ENCODE results near the gene KCNAB1. TPM values are rescaled to one million over a fixed set of nuclear protein-coding genes. Genes with fewer than 3 reads are reported as not detected.
"Not testable (repeated sequence)": the region's sequence is repeated elsewhere in the genome, so short reads cannot be mapped to it uniquely, and the experiment has no call there.

KCNAB1 gene
- total RNA-seq, 2 experiments from 2014 or later: not detected

DNA sequence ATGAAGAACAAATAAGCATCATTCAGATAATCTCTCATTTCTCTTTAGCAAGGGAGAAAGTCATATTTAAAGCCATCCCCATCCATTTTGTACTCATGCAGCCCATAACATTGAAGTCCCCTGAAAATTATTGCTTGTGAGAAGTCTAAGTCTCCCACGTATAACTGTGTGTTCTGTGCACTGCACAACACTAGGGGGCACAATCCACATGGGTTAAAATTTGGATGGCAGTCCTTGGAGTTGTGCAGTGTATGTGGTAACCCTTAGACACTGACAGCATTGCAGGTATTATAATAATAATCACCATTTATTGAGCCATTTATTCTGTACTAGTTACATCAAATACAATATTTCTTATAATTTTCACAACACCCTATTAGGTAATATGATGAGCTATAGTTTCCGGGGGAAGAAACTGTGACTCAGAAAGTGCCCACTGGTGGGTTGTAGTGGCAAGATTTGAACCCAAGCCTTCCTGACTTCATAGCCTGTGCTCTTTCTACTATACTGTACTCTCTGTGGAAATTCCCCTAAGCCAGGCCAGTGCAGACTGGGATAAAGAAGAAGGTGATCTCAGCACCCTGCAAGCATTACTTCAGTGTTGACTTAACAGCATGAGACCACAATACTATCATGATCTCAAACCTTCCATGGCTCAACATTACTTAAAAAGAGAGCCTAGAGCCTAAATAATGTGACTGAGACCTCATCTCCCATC lies 15.7 kb downstream of the KCNAB1 start:
- ChIA-PET POLR2A (no interaction called here), CTCF (interaction anchor here (1.4 kb wide), 1 partner anchor 10 kb away, joined by 3 read pairs; no protein-coding TSS in a partner anchor)

DNA sequence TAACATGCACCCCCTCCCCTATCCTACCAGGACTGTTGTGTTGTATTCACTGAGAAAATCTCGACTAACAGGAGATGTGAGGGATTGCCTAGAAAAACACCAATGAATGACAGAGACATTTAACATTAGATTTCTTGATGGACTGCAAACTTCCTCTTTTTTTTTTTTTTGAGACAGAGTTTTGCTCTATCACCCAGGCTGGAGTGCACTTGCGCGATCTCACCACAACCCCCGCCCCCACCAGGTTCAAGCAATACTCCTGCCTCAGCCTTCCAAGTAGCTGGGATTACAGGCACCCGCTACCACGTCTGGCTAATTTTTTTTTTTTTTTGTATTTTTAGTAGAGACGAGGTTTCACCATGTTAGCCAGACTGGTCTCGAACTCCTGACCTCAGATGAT lies 17.0 kb downstream of the KCNAB1 start:
- CTCF ChIA-PET, POLR2A ChIA-PET: not testable (repeated sequence)

DNA sequence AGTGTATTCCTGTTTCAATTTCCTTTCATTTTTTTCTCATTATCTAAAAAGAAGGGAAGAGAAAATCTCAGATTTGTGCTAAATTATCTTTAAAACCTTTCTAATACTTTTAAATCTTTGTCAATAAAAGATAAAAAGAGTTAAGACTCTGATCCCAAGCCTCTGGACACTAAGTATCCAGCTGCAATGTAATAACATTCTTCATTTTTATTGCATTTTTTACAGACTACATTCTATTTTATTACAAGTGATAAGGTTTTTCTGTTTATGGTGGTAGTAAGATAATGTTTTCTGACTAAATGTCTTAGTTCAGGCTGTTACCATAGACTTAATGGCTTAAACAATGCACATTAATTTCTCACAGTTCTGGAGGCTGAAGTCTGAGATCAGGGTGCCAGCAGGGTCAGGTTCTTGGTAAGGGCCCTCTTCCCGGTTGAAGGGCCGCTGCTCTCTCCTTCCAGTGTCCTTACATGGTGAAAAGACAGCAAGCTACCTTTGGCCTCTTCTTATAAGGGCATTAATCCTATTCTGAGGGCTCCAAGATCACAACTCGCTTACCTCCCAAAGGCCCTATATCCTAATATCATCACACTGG lies 19.7 kb downstream of the KCNAB1 start:
- POLR2A ChIA-PET: no interaction called here
- CTCF ChIA-PET: no interaction called here

DNA sequence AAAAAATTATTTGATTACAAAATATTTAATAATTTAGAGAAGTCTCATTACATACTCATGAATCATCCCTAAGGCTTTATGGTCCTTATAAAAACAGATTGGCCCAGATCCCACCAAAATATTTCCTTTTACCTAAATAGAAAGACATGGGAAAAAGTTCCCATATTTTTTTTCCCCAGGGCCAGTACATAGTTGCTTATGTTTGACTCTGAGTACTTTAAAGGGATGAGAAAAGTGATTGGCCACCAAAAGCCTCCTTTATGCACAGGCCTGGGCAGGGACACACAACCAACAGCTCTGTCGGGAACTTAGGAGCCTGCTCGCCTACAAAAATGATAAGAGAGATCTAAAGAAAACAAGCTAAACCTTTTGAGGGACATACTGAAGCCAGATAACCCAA lies 22.3 kb downstream of the KCNAB1 start:
- ChIA-PET CTCF (no interaction called here), POLR2A (no interaction called here)

GRCh38 chr3:156143136-156143535 lies 22.8 kb downstream of the KCNAB1 start:
- ChIA-PET POLR2A (interaction anchor here (0.6 kb wide), 1 partner anchor 313 kb away, joined by 4 read pairs; no protein-coding TSS in a partner anchor), CTCF (no interaction called here)

GRCh38 chr3:156144060-156144459 lies 23.7 kb downstream of the KCNAB1 start:
- ChIA-PET POLR2A (interaction anchor here (0.6 kb wide), 1 partner anchor 312 kb away, joined by 4 read pairs; no protein-coding TSS in a partner anchor), CTCF (no interaction called here)

GRCh38 chr3:156145866-156146265 lies 25.5 kb downstream of the KCNAB1 start:
- POLR2A ChIA-PET: no interaction called here
- CTCF ChIA-PET: no interaction called here

GRCh38 chr3:156148345-156148945 lies 28.1 kb downstream of the KCNAB1 start:
- ChIA-PET CTCF (no interaction called here), POLR2A (no interaction called here)

DNA sequence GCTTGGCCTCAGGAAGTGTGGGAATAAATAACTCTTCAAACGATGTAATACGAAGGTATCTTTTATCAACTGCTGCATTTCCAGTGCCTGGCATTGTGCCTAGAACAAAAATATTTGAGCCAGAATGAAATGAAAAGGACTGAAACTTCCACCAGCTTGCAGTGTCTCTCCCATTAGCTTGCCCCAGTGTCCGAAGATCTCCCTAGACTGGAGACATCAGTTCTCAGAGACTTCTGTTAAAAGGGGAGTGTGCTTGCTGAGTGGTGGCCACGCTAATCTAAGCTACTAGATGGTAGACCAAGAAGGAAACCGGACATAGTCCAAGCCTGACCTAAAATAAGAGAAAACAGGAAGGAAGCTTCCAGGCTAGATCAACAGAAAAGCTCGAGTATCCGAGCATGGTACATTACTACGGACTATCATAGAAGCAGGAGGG lies 28.6 kb downstream of the KCNAB1 start:
- POLR2A ChIA-PET: no interaction called here
- CTCF ChIA-PET: interaction anchor here (2.5 to 3.8 kb wide), 2 partner anchors 359 to 988 kb away, joined by 8 to 30 read pairs; no protein-coding TSS in a partner anchor

GRCh38 chr3:156149876-156150275 lies 29.5 kb downstream of the KCNAB1 start:
- CTCF ChIA-PET: interaction anchor here (1.3 to 3.8 kb wide), 7 partner anchors 20 to 988 kb away, joined by 3 to 30 read pairs (median 6); no protein-coding TSS in a partner anchor

DNA sequence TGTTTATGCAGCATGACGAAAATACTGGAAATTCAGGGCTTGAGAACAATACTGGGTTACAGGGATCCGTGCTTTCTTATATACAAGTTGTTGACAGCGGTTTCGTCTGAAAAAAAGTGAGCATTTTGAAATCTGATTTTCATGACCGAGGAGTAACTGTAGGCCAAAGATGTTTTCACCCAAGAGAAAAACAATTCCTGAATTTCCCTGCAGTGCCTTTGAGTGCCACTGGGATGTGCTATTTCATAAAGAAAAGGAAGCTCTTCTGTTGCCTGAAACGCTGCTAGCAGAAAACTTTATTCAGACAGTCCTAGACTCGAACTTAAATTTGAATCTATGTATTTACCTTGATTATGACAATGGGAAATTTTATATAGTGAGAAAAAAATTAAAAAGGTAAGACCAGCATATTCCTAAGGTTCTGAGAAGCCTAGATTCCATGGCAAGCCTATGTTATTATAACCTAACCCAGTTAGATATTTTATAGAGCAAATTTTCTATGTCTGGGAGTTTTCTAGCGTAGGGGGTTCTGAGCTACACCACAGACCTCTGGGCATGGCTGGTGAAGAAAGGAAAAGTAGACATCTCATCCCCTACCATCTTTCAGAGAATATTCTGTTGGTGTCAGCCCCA lies 30.2 kb downstream of the KCNAB1 start:
- ChIA-PET CTCF (interaction anchor here (1.3 to 3.8 kb wide), 7 partner anchors 19 to 987 kb away, joined by 3 to 30 read pairs (median 6); no protein-coding TSS in a partner anchor), POLR2A (no interaction called here)

More at GRCh38 chr3:156149876-156150275, 29.5 kb downstream of the KCNAB1 start:
- POLR2A ChIA-PET: no interaction called here

- ChIA-PET CTCF (interaction anchor here (0.5 to 3.8 kb wide), 11 partner anchors 8 to 987 kb away, joined by 3 to 30 read pairs (median 3); no protein-coding TSS in a partner anchor), POLR2A (no interaction called here)
Measured at GRCh38 chr3:156151824-156152428, 31.5 kb downstream of the KCNAB1 start.

- ChIA-PET CTCF (no interaction called here), POLR2A (no interaction called here)
Measured at GRCh38 chr3:156158656-156159295, 38.4 kb downstream of the KCNAB1 start.

- ChIA-PET CTCF (interaction anchor here (1.5 kb wide), 1 partner anchor 9 kb away, joined by 5 read pairs; no protein-coding TSS in a partner anchor), POLR2A (interaction anchor here (0.7 kb wide), 1 partner anchor 171 kb away, joined by 6 read pairs; no protein-coding TSS in a partner anchor)
Measured at GRCh38 chr3:156160647-156161046, 40.3 kb downstream of the KCNAB1 start.

DNA sequence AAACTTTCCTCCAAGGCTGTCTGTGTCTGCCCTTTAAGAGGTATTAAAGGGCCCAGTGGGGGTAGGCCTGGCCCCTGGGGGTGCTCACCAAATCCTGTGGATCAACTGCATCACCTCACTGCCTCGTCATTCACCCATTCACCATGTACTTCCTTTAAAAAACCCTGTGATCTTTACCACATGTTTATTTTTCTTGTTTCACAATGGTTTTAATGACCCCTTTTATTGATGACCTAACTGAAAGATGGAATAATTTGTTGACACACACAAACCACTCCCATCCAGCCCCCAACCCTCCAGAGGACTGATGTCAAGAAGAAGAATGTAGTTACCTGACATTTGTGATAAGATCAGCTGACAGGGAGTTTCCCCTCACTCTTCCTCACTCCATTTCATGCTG lies 40.8 kb downstream of the KCNAB1 start:
- ChIA-PET CTCF (no interaction called here), POLR2A (no interaction called here)

DNA sequence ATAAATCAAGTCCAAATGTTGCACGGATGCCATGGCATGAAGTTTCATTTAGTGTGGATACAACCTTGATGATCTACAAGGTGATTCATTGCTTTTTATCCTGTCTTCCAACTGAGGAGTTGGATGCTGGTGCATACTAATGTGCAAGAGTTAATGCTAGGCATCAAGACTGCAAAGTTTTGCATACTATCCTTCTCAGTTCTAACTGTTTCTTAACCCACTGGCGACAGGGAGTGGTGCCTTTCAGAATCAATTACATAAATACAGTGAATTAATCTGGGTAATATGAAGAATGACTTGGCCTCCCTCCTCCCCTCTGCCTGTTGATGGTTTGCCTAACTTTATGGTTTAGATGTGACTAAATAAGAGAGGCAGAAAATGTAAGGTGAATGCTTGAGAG lies 43.5 kb downstream of the KCNAB1 start:
- POLR2A ChIA-PET: no interaction called here
- CTCF ChIA-PET: no interaction called here

GRCh38 chr3:156166808-156167207 lies 46.4 kb downstream of the KCNAB1 start:
- POLR2A ChIA-PET: no interaction called here
- CTCF ChIA-PET: no interaction called here

DNA sequence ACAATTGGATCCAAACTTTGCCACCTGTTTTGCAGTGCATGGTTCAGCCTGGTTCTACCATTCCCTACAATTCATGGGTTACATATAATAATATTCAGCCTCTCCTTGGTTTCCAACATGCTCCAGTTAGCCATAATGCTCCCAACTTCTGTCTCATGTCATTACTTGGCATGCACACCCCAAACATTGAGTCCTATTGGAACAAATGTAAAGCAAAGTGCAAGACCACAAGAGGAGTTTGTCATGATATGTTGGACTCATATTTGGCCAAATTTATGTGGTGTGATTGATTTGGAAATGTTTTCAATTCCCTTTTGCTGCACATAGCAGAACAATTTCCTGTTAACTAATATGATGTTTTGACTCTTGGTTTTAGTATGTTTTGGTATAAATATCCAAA lies 50.2 kb downstream of the KCNAB1 start:
- ChIA-PET CTCF (interaction anchor here (1.3 kb wide), 1 partner anchor 20 kb away, joined by 6 read pairs; no protein-coding TSS in a partner anchor), POLR2A (no interaction called here)

Measured in activated CD8-positive, alpha-beta memory T cell treated with anti-CD3 and anti-CD28 coated beads for 36 hours (primary cell).